RKO (cell line): ENCODE data around the gene HGD.
"Not testable (repeated sequence)": the region's sequence is repeated elsewhere in the genome, so short reads cannot be mapped to it uniquely, and the experiment has no call there.

Source experiments
- DNase-seq: peaks from one replicate; pipeline ENCODE4 v3.0.0-alpha.2; 2016; ENCODE audit warnings: low spot score

HGD gene

GRCh38 chr3:120638820-120639219, 43.2 kb downstream of the HGD start:
- not testable (repeated sequence) for DNase-seq

- no peak for DNase-seq
Observed at GRCh38 chr3:120637851-120638559, 44.0 kb downstream of the HGD start.

GRCh38 chr3:120636795-120637401, 45.1 kb downstream of the HGD start:
- DNase-seq, result no peak

GRCh38 chr3:120634539-120634938, 47.5 kb downstream of the HGD start:
- DNase-seq, result no peak

GRCh38 chr3:120625159-120625586, 56.9 kb downstream of the HGD start:
- no peak for DNase-seq

- no peak for DNase-seq
Observed at GRCh38 chr3:120623727-120624093, 58.3 kb downstream of the HGD start.

- peak; percentile 59 for DNase-seq
Observed at GRCh38 chr3:120622870-120623726, 58.9 kb downstream of the HGD start.

- no peak for DNase-seq
Observed at GRCh38 chr3:120622457-120622856, 59.6 kb downstream of the HGD start.

GRCh38 chr3:120616745-120617144, 65.3 kb downstream of the HGD start:
- not testable (repeated sequence) for DNase-seq

- peak; percentile 51 for DNase-seq
Observed at GRCh38 chr3:120615847-120616609, 66.0 kb downstream of the HGD start.

- DNase-seq, result no peak
Observed at GRCh38 chr3:120614765-120615164, 67.3 kb downstream of the HGD start.

GRCh38 chr3:120608506-120608905, 73.5 kb downstream of the HGD start:
- DNase-seq, result no peak

- no peak for DNase-seq
Observed at GRCh38 chr3:120604784-120605183, 77.3 kb downstream of the HGD start.

- no peak for DNase-seq
Observed at GRCh38 chr3:120604382-120604781, 77.7 kb downstream of the HGD start.

GRCh38 chr3:120602682-120603081, 79.4 kb downstream of the HGD start:
- no peak for DNase-seq

GRCh38 chr3:120601554-120601953, 80.5 kb downstream of the HGD start:
- DNase-seq, result no peak

- DNase-seq, result no peak
Observed at GRCh38 chr3:120599211-120599610, 82.8 kb downstream of the HGD start.

- DNase-seq, result no peak
Observed at GRCh38 chr3:120597445-120598049, 84.5 kb downstream of the HGD start.

GRCh38 chr3:120596853-120597223, 85.2 kb downstream of the HGD start:
- DNase-seq, result no peak

GRCh38 chr3:120596116-120596852, 85.8 kb downstream of the HGD start, which contains the start of gene NDUFB4:
TSS of gene NDUFB4 (plus strand) at chr3:120596336. CDS start at chr3:120596360, 24 bp downstream.
- peak; percentile 99 for DNase-seq

GRCh38 chr3:120595788-120596115, 86.3 kb downstream of the HGD start:
- DNase-seq, result no peak
